Myometrial cell (primary cell): ENCODE results near the gene ARF1. TPM values are rescaled to one million over a fixed set of nuclear protein-coding genes. Genes with fewer than 3 reads are reported as not detected.

Source experiments
- total RNA-seq: library from RNA; depleted of rRNA; stranded (reverse); fragments of >200 nt; gene quantifications from 2 replicates; pipeline ENCODE4 v1.2.3, GENCODE V29; 2015

ARF1 gene
- 604 and 664 TPM in 2 replicates for total RNA-seq

DNA sequence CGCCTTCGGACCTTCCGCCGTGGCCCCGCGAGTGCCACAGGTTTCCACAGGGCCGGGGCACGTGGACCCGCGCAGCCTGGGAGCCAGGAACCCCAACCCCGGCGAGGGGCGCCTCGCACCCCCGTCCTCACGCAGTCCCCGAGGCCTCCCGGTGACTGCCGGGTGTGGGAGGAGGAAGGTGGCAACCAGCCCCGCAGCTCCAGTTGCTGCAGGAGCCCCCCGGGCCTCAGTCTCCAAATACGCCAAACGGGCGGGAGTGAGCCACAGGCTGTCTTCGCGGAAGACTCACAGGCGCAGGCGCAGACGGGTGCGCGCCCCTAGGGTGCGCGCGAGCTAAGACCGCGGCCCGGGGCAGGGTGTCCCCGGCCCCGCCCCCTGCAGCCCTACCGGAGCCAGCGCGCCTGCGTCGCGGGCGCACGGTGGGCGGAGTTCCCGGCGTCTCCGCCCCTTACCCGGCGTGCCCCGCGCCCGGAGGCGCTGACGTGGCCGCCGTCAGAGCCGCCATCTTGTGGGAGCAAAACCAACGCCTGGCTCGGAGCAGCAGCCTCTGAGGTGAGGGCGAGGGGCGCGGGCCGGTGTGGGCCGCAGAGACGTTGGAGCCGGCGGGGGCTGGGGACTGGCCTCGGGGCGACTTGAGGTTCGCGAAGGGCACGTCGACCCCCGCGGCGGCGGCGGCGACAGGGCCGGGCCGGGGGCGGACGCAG, at the start of gene ARF1:
Gene ARF1, plus strand, starts transcription at position 495 of the 704 bp plus-strand sequence. CDS start 14,407 bp downstream, outside the sequence.

GRCh38 chr1:228102791-228103620, 20.5 kb downstream of the ARF1 start, which contains the start of gene C1orf35:
Gene C1orf35, minus strand, starts transcription at chr1:228103325. Its CDS starts 98 bp downstream, at chr1:228103227.

DNA sequence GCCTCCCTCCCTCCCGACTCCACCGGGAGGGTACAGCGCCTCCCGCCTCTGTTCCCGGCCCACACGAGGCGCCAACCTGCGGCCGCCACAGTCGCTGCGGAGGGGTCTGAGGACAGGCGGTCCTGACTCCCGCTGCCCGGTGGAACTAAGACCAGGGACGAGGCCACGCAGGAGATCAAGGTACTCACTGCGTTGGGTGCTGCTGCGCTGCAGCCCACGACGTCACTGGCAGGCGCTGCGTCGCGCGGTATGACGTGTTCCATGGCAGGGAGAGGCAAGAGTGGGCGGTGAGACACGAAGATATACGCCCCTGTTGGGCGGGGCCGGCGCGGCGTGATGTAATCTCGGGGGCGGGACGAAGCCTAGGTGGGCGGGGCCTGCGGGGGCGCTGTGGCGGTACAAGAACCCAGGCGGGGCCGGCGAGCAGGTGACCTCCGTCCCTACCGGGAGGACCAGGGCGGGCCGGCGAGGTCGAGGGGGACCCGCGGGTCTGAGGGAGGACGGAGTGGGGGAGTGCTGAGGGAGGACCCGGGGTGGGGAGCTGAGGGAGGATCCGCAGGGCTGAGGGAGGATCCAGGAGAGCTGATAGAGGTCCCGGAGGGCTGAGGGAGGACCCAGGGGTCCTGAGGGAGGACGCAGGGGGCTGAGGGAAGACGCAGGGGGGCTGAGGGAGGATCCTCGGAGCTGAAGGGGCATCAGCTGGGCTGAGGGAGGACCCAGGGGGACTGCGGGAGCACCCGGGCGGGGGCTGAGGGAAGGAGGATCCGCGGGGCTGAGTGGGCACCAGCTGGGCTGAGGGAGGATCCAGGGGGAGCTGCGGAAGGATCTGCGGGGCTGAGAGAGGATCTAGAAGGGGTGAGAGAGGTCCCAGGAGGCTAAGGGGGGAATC, 26.8 kb downstream of the ARF1 start, which contains the start of gene MRPL55:
Gene MRPL55, minus strand, starts transcription at position 227 of the 889 bp plus-strand sequence. CDS start 1,039 bp downstream, outside the sequence.

GRCh38 chr1:228139931-228140723, 57.6 kb downstream of the ARF1 start, which contains the start of gene GUK1:
Gene GUK1, plus strand, starts transcription at chr1:228140279. Its CDS starts 24 bp downstream, at chr1:228140303.

Other genes starting within 250 kb of the ARF1 start
- gene WNT9A, start 134.8 kb upstream of the ARF1 start, total RNA-seq = under 0.01 and 0.29 TPM in 2 replicates
- gene WNT3A, start 75.7 kb upstream of the ARF1 start, total RNA-seq = not detected in 2 replicates
- gene C1orf35, start 20.6 kb downstream of the ARF1 start, total RNA-seq = 21.1 and 24.5 TPM in 2 replicates
- 102 and 117 TPM in 2 replicates for gene MRPL55, start 26.6 kb downstream of the ARF1 start, total RNA-seq
- gene GUK1, start 57.6 kb downstream of the ARF1 start, total RNA-seq = 404 and 525 TPM in 2 replicates
- gene GJC2, start 67.2 kb downstream of the ARF1 start, total RNA-seq = 3.9 and 4.0 TPM in 2 replicates
- 2.3 and 7.4 TPM in 2 replicates for gene IBA57, start 83.1 kb downstream of the ARF1 start, total RNA-seq
- 3.4 and 15.0 TPM in 2 replicates for gene OBSCN, start 125.3 kb downstream of the ARF1 start, total RNA-seq